Mucosa of stomach (tissue), 1 donor: ENCODE results near the gene ZNF644.

Source experiments
- H3K27me3 ChIP-seq: one replicate; pipeline ENCODE4 v1.7.0; 2013; ENCODE audit warnings: mild to moderate bottlenecking, low read length; ENCODE audit not compliant: control insufficient read depth, insufficient read depth
- H3K36me3 ChIP-seq: one replicate; pipeline ENCODE4 v1.7.0; 2013; ENCODE audit warnings: low read length; ENCODE audit not compliant: control insufficient read depth, insufficient read depth
- H3K4me1 ChIP-seq: one replicate; pipeline ENCODE4 v1.7.0; 2013; ENCODE audit warnings: mild to moderate bottlenecking, low read length; ENCODE audit not compliant: control insufficient read depth, insufficient read depth
- H3K4me3 ChIP-seq: one replicate; pipeline ENCODE4 v1.7.0; 2013; ENCODE audit warnings: low read length
- H3K9ac ChIP-seq: one replicate; pipeline ENCODE4 v1.7.0; 2013; ENCODE audit warnings: mild to moderate bottlenecking, low read length, moderate library complexity
- H3K9me3 ChIP-seq: one replicate; pipeline ENCODE4 v1.7.0; 2013; ENCODE audit warnings: mild to moderate bottlenecking, low read length, moderate library complexity; ENCODE audit not compliant: control insufficient read depth
- donor health status: Pancreatic carcinoma.

ZNF644 gene

DNA sequence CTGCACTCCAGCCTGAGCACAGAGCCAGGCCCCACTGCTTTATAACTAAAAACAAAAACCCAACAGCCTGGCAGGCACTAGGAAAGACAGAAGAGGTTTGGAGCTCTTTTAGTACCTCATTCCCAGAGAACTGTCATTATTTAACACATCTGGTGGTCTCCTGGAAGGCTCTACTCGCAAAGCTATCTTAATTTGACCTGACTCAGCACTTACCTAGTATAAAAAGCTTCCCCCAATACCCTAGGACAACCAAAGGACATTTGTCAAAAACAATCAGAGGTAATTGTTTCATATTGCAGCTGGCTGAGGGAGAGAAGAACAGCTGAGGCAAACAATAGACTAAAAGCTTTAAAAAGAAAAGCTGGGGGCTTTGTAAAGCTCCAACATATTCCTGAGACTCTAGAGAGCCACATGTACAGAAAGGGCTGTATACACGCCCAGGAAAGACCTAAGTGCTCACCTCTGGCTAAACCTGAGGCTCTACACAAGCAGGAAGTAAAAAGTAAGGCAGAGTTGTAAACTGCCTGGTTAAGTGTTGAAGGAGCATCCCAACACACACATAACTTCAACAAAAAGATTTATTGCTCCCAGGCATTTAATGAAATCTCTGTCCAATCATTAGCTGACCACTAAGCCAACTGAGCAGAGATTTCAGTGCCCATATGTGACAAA, 25.0 kb downstream of the ZNF644 start:
- Histone ChIP-seq H3K4me1 (peaks cover 10% of the 10 kb centered on the region), H3K9me3 (no peaks in the 10 kb centered on the region), H3K9ac (no peak overlapping the region), H3K36me3 (no peaks in the 10 kb centered on the region), H3K27me3 (no peaks in the 10 kb centered on the region), H3K4me3 (no peak overlapping the region)

DNA sequence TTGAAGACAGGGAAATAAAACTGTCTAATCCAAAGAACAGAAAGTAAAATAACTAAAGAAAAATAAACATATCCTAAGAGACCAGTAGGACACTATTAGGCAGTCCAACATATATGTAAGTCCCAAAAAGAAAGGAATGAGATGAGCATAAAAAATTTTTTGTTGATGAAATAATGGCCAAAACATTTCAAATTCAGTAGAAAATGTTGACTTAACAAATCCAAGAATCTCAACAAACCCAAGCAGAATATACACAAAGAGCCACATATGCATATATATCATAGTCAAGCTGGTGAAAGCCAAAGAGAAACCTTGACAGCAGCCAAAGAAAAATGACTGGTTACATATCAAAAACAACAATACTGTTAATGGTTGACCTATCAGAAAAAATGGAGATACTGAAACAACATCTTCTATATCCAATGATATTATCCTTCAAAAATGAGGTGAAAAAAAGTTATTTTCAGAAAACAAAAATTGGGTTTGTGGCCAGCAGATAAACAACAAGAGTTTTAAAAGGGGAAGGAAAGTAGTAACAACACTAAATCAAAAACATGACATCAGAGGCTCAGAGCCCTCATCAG, 26.4 kb downstream of the ZNF644 start:
- Histone ChIP-seq H3K36me3 (no peaks in the 10 kb centered on the region), H3K9ac (no peak overlapping the region), H3K27me3 (no peaks in the 10 kb centered on the region), H3K9me3 (no peaks in the 10 kb centered on the region), H3K4me1 (peaks cover 10% of the 10 kb centered on the region), H3K4me3 (no peak overlapping the region)

DNA sequence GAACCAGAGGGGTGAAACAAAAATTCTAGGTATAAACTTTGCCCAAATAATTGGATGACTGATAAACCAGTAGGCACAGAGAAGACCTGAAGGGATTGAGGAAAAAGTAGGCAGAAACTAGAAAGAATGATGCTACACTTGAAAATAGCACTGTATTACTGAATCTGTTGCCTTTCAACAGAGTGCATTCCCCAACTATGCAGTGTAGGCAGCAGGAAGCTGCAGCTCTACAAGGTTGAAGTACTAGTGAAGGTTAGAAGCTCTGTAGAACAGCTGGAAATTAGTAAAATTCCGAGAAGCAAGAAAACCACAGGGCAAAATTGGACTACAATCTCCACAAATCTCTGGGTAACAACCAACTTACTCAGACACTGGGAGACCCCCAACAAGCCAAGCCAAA, 27.4 kb downstream of the ZNF644 start:
- Histone ChIP-seq H3K4me3 (no peak overlapping the region), H3K36me3 (no peaks in the 10 kb centered on the region), H3K4me1 (peaks cover 10% of the 10 kb centered on the region), H3K9ac (no peak overlapping the region), H3K9me3 (no peaks in the 10 kb centered on the region), H3K27me3 (no peaks in the 10 kb centered on the region)

DNA sequence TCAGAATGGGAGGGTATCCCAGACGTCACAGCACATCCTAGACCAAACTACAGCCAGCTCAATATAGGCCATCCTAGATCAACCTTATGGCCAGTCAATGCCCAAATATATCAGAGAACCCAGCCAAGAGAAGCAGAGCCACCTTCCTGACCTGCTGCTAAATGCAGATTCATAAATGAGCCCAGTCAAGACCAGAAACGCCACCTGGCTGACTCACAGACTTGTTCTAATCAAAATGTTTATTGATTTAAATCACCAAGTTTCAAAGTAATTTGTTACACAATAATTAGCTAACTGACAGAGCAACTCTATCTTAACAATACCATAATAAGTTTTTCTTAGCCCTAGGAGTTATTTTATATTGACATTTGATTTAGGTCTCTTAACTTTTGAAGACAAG, 28.6 kb downstream of the ZNF644 start:
- no peaks in the 10 kb centered on the region for H3K36me3 ChIP-seq
- H3K4me3 ChIP-seq: no peak overlapping the region
- H3K9me3 ChIP-seq: no peaks in the 10 kb centered on the region
- no peaks in the 10 kb centered on the region for H3K27me3 ChIP-seq
- H3K4me1 ChIP-seq: peaks cover 10% of the 10 kb centered on the region
- no peak overlapping the region for H3K9ac ChIP-seq

DNA sequence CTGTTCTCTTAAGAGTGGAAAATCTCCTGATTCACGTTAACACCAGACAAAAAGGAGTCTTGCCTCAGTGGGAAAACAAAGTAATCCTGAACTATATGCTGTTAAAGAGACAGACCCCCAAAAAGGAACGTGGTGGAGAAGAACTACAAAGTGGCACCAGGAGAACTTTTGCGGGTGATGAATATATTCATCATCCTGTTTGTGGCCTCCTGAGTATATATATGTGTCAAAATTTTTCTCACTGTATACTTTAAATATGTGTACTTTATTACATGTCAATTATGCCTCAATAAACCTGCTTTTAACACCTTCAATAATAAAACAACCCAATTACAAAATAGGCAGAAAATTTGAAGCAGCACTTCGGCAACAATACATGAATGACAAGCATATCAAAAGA, 31.1 kb downstream of the ZNF644 start:
- no peaks in the 10 kb centered on the region for H3K9me3 ChIP-seq
- H3K36me3 ChIP-seq: no peaks in the 10 kb centered on the region
- H3K4me1 ChIP-seq: peaks cover 10% of the 10 kb centered on the region
- no peak overlapping the region for H3K9ac ChIP-seq
- H3K4me3 ChIP-seq: no peak overlapping the region
- no peaks in the 10 kb centered on the region for H3K27me3 ChIP-seq

DNA sequence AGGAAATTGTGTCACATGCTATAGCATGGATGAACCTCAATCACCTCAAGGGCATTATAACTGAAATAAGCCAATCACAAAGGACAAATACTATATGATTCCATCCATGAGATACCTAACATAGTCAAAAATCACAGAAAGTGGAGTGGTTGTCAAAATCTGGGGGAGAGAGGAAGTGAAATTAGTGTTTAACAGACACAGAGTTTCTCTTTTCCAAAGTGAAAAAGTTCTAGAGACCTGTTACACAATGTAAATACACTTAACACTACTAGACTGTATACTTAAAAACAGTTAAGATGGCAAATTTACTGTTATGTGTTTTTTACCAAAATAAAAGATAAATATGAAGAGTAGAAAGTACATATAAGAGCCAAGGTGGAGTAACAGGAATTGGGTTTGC, 31.8 kb downstream of the ZNF644 start:
- Histone ChIP-seq H3K4me3 (no peak overlapping the region), H3K27me3 (no peaks in the 10 kb centered on the region), H3K36me3 (no peaks in the 10 kb centered on the region), H3K4me1 (peaks cover 10% of the 10 kb centered on the region), H3K9me3 (no peaks in the 10 kb centered on the region), H3K9ac (no peak overlapping the region)

DNA sequence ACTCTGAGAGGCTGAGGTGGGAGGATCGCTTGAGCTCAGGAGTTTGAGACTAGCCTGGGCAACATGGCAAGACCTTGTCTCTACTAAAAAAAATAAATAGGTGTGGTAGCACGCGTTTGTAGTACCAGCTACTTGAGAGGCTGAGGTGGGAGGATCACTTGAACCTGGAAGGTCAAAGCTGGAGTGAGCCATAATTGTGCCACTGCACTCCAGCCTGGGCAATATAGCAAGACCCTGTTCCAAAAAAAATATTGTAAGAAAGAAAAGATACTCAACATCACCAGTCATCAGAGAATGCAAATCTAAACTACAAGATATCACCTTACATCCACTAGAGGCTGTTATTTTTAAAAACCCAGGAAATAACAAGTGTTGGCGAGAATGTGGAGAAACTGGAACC, 32.5 kb downstream of the ZNF644 start:
- no peak overlapping the region for H3K4me3 ChIP-seq
- no peak overlapping the region for H3K9ac ChIP-seq
- no peaks in the 10 kb centered on the region for H3K9me3 ChIP-seq
- no peaks in the 10 kb centered on the region for H3K27me3 ChIP-seq
- H3K4me1 ChIP-seq: peaks cover 10% of the 10 kb centered on the region
- H3K36me3 ChIP-seq: no peaks in the 10 kb centered on the region

DNA sequence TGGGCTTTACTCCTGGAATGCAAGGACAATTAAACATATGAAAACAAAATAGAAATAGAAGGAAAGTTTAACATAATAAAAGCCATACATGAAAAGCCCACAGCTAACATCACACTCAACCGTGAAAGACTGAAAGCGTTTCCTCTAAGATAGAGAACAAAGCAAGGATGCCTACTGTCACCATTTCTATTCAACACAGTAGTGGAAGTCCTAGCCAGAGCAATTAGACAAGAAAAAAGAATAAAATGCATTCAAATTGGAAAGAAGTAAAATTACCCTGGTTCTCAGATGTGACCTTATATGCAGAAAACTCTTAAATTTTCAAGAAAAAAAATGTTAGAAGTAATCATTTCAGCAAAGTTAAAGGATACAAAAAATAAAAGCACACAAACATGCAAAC, 34.0 kb downstream of the ZNF644 start:
- H3K4me1 ChIP-seq: peaks cover 6% of the 10 kb centered on the region
- no peaks in the 10 kb centered on the region for H3K36me3 ChIP-seq
- H3K9ac ChIP-seq: no peak overlapping the region
- H3K27me3 ChIP-seq: no peaks in the 10 kb centered on the region
- no peaks in the 10 kb centered on the region for H3K9me3 ChIP-seq
- no peak overlapping the region for H3K4me3 ChIP-seq

DNA sequence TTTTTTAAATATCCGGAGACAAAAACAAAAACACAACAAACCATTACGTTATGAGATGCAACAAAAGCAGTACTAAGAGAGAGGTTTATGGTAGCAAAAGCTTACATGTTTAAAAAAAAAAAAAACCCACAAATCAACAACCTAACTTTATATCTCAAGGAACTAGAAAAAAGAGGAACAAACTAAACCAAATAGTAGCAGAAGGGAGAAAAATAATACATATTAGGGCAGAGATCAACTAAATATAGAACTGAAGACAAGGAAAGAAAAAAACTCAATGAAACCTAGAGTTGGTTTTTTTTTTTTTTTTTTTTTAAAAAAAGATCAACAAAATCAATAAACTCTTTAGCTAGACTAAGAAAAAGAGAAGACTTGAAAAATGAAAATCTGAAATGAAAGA, 34.9 kb downstream of the ZNF644 start:
- Histone ChIP-seq H3K9ac (no peak overlapping the region), H3K36me3 (no peaks in the 10 kb centered on the region), H3K9me3 (no peaks in the 10 kb centered on the region), H3K4me3 (no peak overlapping the region), H3K4me1 (no peaks in the 10 kb centered on the region), H3K27me3 (no peaks in the 10 kb centered on the region)

DNA sequence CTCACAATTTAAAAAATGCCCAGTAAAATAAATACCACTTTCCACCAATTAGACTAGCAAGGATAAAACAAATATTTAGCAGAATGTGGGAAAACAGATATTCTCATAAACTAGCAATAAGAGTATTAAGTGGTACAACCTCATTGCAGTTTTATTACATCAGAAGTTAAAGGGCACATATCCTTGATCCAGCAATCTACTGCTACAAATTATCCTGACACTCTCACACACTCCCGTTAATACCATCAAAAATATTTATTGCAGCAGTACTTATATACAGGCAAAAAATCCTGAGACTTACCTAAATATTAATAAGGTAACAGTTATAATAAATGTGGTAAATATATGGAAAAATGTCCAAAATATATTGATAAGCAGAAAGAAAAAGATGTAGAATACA, 44.3 kb downstream of the ZNF644 start:
- H3K36me3 ChIP-seq: no peaks in the 10 kb centered on the region
- peaks cover 7% of the 10 kb centered on the region for H3K4me1 ChIP-seq
- H3K4me3 ChIP-seq: no peak overlapping the region
- no peaks in the 10 kb centered on the region for H3K27me3 ChIP-seq
- no peak overlapping the region for H3K9ac ChIP-seq
- H3K9me3 ChIP-seq: no peaks in the 10 kb centered on the region

DNA sequence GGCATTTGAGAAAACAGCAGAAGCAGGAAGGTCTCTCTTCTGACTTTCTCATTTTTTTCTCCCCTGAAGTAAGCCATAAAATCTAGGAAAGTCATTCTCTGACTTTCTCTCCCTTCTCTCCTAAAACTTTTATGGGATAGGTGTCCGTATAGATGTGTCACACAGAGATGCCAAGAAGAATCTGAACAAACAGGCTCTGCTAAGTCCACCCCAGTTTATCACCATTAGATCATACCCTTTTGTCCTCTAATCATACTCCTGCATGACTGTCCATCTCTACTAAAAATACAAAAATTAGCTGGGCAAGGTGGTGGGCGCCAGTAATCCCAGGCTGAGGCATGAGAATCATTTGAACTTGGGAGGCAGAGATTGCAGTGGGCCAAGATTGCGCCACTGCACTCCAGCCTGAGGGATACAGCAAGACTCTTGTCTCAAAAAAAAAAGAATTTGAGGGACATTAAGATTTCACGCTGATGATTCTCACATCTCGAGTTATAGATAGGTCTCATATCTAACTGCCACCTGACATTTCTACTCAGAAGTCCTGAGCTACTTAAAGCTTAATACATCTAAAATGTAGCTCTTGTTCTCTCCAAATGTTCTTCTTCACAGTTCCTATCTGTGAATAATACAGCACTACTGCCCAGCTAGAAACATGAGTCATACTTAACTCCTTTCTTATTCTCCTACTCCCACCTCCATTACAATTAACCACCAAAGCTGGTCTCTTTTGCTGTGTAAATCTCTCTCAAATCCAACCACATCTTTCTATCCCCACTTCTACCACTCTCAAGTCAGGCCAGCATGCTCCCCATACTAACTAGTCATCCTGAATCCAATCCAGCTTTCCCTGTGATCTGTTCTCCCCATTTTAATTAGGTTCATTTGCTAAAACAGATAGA, 47.7 kb downstream of the ZNF644 start:
- Histone ChIP-seq H3K27me3 (no peaks in the 10 kb centered on the region), H3K9me3 (no peaks in the 10 kb centered on the region), H3K4me1 (peaks cover 7% of the 10 kb centered on the region), H3K4me3 (no peak overlapping the region), H3K9ac (no peak overlapping the region), H3K36me3 (no peaks in the 10 kb centered on the region)

DNA sequence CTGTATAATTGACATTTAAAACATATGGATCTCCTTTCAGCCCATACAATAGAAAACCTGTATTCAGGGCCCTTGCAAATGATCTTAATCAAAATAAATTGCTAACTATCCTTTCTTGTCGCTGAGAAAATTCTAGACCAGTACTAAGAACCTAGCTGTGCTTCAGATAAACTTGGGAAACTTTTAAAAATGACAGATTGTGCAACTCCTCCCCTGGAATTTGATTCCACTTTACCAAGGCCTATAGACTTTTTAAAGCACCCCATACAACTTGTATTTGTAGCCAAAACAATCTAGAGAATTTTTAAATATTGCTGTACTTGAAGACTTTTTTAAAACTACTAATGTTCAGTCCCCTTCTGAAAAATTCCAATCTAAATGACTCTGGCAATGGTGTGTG, 51.6 kb downstream of the ZNF644 start:
- peaks cover 7% of the 10 kb centered on the region for H3K4me1 ChIP-seq
- H3K36me3 ChIP-seq: no peaks in the 10 kb centered on the region
- H3K27me3 ChIP-seq: no peaks in the 10 kb centered on the region
- no peak overlapping the region for H3K4me3 ChIP-seq
- H3K9ac ChIP-seq: no peak overlapping the region
- H3K9me3 ChIP-seq: no peaks in the 10 kb centered on the region
